Measurements from ENCODE around the gene DAP. TPM values are rescaled to one million over a fixed set of nuclear protein-coding genes. Genes with fewer than 3 reads are reported as not detected.

DAP gene
- total and polyA plus RNA-seq, 2 experiments from 2014 or later, result 35.7 to 37.6 TPM

DNA sequence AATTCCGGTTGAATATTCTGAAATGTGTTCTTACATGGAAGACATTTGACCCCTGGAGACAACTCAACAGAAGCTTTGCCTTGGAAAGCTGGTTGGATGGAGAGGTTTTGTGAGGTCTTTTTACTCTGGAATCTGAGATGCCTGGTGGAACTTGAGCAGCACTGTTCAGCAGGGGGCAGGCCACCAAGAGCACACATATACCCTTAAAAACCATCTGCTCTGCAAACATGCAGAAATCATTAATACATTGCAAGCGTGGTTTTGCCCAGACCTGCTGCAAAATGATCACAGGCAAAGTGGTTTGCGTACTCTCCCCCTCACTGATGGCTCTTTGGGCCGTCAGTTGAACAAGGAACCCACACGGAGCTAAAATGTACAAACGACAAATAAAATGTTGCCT lies 32.8 kb upstream of the DAP start:
- no peak overlapping the region for H3K4me3 Mint-ChIP-seq
- Histone ChIP-seq H3F3A (replicated peaks; ENCODE audit: low read depth) (no peaks in the 10 kb centered on the region), H3K9me2 (ENCODE audit: insufficient read depth) (0 out of 2 replicates have a peak, but pooled peaks cover 12% of the 10 kb centered on the region), H4K20me1 (replicated peaks; ENCODE audit: insufficient read depth) (no peaks in the 10 kb centered on the region), H3K27ac (ENCODE audit: low read depth) (no peak overlapping the region), H3K4me2 (no peak overlapping the region), H3K36me3 (ENCODE audit: insufficient read depth) (no peaks in the 10 kb centered on the region), H3K4me3 (no peak overlapping the region), H3K27me3 (ENCODE audit: insufficient read depth) (no peaks in the 10 kb centered on the region), H3K4me1 (ENCODE audit: insufficient read depth) (no peaks in the 10 kb centered on the region), H3K79me2 (replicated peaks; ENCODE audit: insufficient read depth) (no peaks in the 10 kb centered on the region), H2AFZ (peak overlapping the region; percentile 52; the same call in 1 of the 2 replicates)
- peaks cover 4% of the 10 kb centered on the region for H3K4me1 Mint-ChIP-seq
- H3K36me3 Mint-ChIP-seq (ENCODE audit: low read depth), result no peaks in the 10 kb centered on the region
- no peaks in the 10 kb centered on the region; the same call in 2 of the 3 replicates for H3K9me3 Mint-ChIP-seq
- TF ChIP-seq ZNF331 (CRISPR knock-in tag; IDR thresholded peaks at IDR 0.05; ENCODE audit: low read depth), result no peak
- no peak for TF ChIP-seq STAT1 (IDR thresholded peaks at IDR 0.05; ENCODE audit: unreplicated experiment)
- TF ChIP-seq EZH2 (IDR thresholded peaks at IDR 0.05; ENCODE audit: low read depth, unreplicated experiment), result no peak
- TF ChIP-seq, protein P1, sequence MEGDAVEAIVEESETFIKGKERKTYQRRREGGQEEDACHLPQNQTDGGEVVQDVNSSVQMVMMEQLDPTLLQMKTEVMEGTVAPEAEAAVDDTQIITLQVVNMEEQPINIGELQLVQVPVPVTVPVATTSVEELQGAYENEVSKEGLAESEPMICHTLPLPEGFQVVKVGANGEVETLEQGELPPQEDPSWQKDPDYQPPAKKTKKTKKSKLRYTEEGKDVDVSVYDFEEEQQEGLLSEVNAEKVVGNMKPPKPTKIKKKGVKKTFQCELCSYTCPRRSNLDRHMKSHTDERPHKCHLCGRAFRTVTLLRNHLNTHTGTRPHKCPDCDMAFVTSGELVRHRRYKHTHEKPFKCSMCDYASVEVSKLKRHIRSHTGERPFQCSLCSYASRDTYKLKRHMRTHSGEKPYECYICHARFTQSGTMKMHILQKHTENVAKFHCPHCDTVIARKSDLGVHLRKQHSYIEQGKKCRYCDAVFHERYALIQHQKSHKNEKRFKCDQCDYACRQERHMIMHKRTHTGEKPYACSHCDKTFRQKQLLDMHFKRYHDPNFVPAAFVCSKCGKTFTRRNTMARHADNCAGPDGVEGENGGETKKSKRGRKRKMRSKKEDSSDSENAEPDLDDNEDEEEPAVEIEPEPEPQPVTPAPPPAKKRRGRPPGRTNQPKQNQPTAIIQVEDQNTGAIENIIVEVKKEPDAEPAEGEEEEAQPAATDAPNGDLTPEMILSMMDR (conservative IDR thresholded peaks at IDR 0.05; ENCODE audit: low read depth in 2 of 2), result no peak; a peak in 1 of 4 replicates
- no peak for TF ChIP-seq POLR2AphosphoS5 (IDR thresholded peaks at IDR 0.05; ENCODE audit: low read depth)
- TF ChIP-seq NANOG (IDR thresholded peaks at IDR 0.05; ENCODE audit: borderline replicate concordance), result no peak
- TF ChIP-seq ZNF114 (CRISPR knock-in tag; IDR thresholded peaks at IDR 0.05), result no peak
- TF ChIP-seq, protein P2, sequence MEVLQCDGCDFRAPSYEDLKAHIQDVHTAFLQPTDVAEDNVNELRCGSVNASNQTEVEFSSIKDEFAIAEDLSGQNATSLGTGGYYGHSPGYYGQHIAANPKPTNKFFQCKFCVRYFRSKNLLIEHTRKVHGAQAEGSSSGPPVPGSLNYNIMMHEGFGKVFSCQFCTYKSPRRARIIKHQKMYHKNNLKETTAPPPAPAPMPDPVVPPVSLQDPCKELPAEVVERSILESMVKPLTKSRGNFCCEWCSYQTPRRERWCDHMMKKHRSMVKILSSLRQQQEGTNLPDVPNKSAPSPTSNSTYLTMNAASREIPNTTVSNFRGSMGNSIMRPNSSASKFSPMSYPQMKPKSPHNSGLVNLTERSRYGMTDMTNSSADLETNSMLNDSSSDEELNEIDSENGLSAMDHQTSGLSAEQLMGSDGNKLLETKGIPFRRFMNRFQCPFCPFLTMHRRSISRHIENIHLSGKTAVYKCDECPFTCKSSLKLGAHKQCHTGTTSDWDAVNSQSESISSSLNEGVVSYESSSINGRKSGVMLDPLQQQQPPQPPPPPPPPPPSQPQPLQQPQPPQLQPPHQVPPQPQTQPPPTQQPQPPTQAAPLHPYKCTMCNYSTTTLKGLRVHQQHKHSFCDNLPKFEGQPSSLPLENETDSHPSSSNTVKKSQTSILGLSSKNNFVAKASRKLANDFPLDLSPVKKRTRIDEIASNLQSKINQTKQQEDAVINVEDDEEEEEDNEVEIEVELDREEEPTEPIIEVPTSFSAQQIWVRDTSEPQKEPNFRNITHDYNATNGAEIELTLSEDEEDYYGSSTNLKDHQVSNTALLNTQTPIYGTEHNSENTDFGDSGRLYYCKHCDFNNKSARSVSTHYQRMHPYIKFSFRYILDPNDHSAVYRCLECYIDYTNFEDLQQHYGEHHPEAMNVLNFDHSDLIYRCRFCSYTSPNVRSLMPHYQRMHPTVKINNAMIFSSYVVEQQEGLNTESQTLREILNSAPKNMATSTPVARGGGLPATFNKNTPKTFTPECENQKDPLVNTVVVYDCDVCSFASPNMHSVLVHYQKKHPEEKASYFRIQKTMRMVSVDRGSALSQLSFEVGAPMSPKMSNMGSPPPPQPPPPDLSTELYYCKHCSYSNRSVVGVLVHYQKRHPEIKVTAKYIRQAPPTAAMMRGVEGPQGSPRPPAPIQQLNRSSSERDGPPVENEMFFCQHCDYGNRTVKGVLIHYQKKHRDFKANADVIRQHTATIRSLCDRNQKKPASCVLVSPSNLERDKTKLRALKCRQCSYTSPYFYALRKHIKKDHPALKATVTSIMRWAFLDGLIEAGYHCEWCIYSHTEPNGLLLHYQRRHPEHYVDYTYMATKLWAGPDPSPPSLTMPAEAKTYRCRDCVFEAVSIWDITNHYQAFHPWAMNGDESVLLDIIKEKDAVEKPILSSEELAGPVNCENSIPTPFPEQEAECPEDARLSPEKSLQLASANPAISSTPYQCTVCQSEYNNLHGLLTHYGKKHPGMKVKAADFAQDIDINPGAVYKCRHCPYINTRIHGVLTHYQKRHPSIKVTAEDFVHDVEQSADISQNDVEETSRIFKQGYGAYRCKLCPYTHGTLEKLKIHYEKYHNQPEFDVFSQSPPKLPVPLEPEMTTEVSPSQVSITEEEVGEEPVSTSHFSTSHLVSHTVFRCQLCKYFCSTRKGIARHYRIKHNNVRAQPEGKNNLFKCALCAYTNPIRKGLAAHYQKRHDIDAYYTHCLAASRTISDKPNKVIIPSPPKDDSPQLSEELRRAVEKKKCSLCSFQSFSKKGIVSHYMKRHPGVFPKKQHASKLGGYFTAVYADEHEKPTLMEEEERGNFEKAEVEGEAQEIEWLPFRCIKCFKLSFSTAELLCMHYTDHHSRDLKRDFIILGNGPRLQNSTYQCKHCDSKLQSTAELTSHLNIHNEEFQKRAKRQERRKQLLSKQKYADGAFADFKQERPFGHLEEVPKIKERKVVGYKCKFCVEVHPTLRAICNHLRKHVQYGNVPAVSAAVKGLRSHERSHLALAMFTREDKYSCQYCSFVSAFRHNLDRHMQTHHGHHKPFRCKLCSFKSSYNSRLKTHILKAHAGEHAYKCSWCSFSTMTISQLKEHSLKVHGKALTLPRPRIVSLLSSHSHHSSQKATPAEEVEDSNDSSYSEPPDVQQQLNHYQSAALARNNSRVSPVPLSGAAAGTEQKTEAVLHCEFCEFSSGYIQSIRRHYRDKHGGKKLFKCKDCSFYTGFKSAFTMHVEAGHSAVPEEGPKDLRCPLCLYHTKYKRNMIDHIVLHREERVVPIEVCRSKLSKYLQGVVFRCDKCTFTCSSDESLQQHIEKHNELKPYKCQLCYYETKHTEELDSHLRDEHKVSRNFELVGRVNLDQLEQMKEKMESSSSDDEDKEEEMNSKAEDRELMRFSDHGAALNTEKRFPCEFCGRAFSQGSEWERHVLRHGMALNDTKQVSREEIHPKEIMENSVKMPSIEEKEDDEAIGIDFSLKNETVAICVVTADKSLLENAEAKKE (CRISPR knock-in tag; IDR thresholded peaks at IDR 0.05), result no peak
- no peak for TF ChIP-seq EZH2phosphoT487 (IDR thresholded peaks at IDR 0.05; ENCODE audit: unreplicated experiment)
- TF ChIP-seq, protein P3, sequence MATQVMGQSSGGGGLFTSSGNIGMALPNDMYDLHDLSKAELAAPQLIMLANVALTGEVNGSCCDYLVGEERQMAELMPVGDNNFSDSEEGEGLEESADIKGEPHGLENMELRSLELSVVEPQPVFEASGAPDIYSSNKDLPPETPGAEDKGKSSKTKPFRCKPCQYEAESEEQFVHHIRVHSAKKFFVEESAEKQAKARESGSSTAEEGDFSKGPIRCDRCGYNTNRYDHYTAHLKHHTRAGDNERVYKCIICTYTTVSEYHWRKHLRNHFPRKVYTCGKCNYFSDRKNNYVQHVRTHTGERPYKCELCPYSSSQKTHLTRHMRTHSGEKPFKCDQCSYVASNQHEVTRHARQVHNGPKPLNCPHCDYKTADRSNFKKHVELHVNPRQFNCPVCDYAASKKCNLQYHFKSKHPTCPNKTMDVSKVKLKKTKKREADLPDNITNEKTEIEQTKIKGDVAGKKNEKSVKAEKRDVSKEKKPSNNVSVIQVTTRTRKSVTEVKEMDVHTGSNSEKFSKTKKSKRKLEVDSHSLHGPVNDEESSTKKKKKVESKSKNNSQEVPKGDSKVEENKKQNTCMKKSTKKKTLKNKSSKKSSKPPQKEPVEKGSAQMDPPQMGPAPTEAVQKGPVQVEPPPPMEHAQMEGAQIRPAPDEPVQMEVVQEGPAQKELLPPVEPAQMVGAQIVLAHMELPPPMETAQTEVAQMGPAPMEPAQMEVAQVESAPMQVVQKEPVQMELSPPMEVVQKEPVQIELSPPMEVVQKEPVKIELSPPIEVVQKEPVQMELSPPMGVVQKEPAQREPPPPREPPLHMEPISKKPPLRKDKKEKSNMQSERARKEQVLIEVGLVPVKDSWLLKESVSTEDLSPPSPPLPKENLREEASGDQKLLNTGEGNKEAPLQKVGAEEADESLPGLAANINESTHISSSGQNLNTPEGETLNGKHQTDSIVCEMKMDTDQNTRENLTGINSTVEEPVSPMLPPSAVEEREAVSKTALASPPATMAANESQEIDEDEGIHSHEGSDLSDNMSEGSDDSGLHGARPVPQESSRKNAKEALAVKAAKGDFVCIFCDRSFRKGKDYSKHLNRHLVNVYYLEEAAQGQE (IDR thresholded peaks at IDR 0.05; ENCODE audit: unreplicated experiment), result no peak
- TF ChIP-seq, protein P4, sequence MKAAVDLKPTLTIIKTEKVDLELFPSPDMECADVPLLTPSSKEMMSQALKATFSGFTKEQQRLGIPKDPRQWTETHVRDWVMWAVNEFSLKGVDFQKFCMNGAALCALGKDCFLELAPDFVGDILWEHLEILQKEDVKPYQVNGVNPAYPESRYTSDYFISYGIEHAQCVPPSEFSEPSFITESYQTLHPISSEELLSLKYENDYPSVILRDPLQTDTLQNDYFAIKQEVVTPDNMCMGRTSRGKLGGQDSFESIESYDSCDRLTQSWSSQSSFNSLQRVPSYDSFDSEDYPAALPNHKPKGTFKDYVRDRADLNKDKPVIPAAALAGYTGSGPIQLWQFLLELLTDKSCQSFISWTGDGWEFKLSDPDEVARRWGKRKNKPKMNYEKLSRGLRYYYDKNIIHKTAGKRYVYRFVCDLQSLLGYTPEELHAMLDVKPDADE (IDR thresholded peaks at IDR 0.05), result no peak
- TF ChIP-seq CREB1 (CRISPR knock-in tag; IDR thresholded peaks at IDR 0.05; ENCODE audit: low read depth), result no peak
- TF ChIP-seq JUNB (IDR thresholded peaks at IDR 0.05; ENCODE audit: unreplicated experiment), result no peak
- peaks cover 2% of the 10 kb centered on the region for H3K27me3 Mint-ChIP-seq (ENCODE audit: insufficient read depth, low read depth, poor library complexity)
- no peak overlapping the region for H3K27ac Mint-ChIP-seq
- DNase-seq (ENCODE audit: low spot score), result no peak
- ATAC-seq, result no peak
